Stimulated activated CD4-positive, alpha-beta T cell treated with anti-CD3 and anti-CD28 coated beads, Interleukin-4, amount 100 ng/mL, for 1 hour (primary cell): Measurements from ENCODE around the gene KRTAP5-2.
A peak's percentile ranks its signal among the peaks of the same experiment; 100 is the strongest.
"Not testable (repeated sequence)": the region's sequence is repeated elsewhere in the genome, so short reads cannot be mapped to it uniquely, and the experiment has no call there.

ENCODE experiments used
- DNase-seq: peaks from one replicate; pipeline ENCODE4 v3.0.0-alpha.2; 2020

The KRTAP5-2 gene

DNA sequence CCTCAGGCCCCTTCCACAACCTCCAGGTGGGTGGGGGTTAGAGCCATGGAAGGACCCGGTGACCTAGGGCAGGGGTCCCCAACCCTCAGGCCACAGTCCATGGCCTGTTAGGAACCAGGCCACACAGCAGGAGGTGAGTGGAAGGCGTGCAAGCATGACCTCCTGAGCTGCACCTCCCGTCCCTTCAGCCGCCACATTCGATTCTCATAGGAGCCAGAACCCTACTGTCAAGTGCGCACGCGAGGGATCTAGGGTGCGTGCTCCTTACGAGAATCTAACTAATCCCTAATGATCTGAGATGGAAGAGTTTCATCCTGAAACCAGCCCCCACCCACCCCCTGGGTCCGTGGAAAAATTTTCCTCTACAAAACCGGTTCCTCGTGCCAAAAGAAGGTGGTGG, 27.4 kb upstream of the KRTAP5-2 start:
- DNase-seq = no peak

DNA sequence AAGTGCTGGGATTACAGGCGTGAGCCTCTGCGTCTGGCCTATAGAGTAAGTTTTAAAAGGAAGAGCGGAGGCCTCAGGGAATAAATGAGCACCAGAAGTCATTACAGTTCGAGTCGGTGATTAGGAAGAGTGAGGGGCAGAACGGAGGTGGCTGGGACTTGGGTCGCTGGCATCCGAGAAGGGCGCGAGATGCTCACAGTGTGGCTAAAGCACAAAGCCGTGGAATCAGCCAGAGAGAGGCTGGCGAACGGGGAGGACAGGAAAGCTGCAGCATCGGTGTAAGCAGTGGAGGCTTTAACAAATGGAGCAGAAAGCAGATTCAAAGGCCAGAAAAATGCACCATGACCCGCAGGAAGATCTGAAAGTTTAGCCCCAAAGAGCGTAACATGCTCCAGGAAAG, 26.5 kb upstream of the KRTAP5-2 start:
- no peak for DNase-seq

DNA sequence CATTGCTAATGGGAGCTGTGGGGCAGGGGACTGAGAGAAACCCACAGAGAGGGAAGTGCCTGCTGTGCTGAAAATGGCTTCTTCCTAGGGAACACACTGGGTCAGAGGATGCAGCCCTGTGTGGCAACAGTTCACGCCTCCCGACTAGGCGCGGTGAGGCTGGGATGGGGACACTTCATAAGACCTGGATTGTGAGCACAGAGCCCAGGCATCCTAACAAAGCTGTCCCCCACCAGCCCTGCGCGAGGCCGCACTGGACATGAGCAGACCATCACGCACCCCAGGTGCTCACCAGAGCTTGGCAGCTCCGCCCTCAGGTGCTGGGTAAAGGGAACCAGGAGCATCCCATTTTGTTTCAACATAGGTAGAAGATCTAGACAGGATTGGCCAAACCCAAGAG, 25.6 kb upstream of the KRTAP5-2 start:
- no peak for DNase-seq

DNA sequence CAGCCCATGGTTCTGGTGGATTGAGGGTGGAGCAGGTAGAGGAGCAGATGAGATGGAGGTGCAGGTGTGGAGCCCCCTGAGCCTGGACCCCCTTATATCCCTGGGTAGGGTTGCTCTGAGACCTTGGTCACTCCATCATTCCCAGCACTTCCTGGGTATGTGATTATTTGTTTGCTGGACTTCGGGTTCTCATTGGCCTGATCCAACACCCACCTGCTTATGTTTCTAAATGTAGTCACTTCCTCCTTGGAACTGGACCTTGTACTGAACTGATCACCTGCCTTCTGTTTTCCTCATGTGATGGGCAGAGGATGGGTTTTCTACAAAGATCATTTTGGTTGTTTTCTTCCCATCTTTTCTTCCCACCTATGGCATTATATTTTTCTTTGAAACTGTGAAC, 24.0 kb upstream of the KRTAP5-2 start, which contains the start of gene KRTAP5-4:
TSS of gene KRTAP5-4 (minus strand) at position 53 of the 400 bp plus-strand sequence. CDS start at position 8, 45 bp downstream.
- DNase-seq = no peak

DNA sequence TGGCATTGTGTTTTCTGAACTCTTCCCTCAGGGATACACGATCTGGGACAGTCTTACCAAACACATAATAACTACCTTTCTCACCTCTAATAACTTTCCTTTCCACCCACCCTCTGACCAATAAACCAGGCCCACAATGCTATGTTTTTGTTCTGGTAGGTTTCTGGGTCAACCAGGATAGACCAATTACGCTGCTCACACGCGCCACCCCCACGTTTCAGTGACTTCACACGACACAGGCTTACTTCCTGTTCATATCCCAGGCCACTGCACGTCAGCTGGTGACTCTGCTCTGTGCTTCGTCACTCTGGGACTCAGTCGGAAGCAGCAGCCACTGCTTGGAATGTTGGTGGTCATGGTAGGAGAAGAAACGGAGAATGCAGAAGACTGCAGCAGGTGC, 21.4 kb upstream of the KRTAP5-2 start:
- DNase-seq = no peak

DNA sequence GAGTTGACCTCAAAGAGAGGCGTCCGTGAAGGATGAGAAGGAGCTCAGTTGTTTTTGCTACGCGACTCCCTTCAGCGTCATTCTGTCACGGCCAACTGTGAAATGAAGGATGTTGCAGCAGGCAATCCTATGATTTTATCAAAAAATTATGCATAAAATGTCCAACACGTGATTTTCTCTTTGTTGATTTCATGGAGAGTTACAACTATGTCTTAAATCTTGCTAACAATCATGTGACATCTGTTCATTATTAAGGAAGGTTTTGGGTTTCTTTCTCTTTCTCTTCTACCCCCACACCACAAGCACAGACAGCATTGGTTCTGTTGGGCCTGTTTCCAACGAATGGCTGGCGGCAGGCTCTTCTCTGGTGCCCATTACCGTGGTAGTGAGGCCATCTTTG, 20.1 kb upstream of the KRTAP5-2 start:
- no peak for DNase-seq

DNA sequence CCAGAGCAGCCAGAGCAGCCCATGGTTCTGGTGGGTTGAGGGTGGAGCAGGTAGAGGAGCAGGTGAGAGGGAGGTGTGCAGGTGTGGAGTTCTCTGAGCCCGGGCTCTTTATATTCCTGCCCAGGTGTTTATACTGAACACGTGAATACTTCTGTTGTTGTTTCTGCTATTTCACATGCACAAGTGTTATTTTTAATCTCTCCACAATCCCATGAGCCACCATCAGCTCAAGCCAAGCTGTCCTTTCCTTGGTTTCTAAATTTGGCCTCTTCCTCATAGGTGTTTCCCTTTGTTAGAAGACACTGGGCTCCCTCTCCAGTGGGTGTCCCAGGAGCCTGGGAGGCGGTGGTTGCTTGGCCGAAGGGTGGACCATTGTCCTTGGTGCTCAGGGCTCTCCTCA, 10.3 kb upstream of the KRTAP5-2 start, which contains the start of gene KRTAP5-3:
TSS of gene KRTAP5-3 (minus strand) at position 101 of the 400 bp plus-strand sequence. CDS start at position 23, 78 bp downstream.
- DNase-seq = no peak

DNA sequence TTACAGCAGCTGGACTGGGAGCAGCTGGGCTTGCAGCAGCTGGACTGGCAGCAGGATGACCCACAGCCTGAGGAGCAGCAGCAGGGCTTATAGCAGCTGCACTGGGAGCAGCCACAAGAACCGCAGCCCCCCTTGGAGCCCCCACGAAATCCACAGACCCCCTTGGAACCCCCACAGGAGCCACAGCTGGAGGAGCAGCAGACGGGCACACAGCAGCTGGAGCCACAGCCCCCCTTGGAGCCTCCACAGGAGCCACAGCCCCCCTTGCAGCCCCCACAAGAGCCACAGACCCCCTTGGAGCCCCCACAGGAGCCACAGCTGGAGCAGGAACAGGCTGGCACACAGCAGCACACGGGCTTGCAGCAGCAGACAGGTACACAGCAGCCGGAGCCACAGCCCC, 9.8 kb upstream of the KRTAP5-2 start:
- DNase-seq = not testable (repeated sequence)

DNA sequence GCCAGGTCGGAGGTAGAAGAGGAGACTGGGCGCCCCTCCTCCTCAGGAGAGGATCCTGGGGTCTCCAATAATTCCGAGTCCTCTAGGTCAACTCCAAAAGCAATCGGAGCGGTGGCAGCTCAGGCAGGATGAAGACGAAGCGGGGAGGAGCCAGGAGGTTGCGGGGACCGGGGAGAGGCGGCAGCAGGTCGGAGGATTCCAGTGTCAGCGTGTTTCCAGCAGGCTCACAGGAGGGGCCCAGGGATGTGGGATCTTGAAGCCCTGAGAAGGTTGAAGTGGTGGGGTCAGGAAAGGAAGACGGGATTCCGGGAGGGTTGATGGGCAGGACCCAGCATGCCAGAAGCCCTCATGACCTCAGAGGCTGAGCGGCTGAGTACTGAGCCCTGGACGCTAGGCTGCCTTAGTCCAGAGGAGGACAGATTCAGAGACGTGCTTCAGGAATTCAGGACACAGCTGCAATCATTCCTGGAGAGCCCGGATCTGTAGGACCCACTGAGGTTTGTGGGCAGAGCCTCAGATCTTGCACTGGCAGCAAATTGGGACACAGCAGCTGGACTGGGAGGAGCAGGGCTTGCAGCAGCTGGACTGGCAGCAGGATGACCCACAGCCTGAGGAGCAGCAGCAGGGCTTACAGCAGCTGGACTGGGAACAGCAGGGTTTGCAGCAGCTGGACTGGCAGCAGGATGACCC, 9.2 kb upstream of the KRTAP5-2 start:
- not testable (repeated sequence) for DNase-seq

DNA sequence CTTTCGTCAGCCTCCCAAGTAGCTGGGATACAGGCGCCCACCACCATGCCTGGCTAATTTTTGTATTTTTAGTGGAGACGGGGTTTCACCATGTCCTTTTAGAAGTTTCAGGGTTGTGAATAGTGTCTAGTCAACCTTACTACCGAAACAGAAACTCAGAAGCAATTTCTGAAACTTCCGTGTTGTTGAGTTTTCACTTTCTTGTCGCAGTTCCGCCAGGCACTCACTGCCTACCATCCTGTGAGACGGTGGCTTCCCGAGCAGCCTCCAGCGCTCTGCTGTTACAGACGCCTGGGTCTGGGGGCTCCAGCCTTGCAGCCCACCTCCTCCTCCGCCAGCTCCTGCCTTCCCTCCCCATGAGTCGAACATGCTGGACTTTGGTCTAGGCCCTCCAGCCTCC, 7.8 kb upstream of the KRTAP5-2 start:
- DNase-seq = peak; percentile 15

DNA sequence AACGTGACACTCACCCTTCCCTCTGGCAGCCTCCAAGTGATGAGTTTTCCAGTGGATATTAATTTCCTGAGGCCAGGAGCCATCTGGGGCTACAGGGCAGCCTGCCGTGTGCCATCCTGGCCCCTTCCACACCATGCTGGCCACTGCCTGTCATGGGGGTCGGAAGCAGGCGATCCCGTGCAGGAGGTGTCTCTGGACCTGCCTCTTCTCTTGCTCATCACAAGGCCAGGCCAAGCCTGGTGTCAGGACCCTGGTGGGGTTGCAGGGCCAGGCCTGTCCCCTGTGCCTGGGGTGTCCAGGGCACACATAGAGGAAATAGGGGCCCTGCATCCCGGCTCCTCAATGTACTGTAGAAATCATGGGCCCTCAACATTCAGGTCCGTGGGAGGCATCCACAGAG, 6.6 kb upstream of the KRTAP5-2 start:
- DNase-seq = no peak

DNA sequence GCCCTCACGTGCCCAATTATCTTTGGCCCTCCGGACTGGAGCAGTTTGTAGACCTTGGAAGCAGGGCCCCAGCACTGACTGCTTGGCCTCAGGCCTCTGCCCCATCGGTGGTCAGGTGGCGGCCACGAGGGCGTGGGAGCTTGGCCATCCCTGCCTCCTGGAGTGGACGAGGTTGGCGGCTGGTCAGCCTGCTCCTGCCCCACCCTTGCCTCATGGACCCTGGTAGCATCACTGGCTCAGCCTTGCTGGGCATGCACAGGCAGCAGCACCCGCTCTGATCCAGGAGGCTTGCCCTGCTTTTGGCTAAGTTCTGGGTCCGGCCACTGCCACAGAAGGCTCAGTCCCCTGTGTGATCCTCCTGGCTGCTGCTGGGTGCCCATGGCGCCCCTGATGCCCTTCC, 6.1 kb upstream of the KRTAP5-2 start:
- no peak for DNase-seq

DNA sequence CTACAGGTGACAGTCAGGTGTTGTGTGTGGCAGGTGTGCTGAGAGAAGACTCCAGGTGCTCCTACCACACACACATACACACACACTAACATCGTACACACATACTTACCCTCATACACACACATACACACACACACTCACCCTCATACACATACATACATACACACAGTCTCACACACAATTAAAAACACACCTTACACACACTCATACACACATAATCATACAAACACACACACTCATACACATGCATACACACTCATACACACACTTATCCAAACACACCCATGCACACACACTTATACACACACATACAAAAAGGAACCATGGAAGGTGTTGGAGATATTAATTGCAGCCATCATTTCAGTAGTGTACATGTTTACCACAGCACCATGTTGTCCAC, 5.5 kb upstream of the KRTAP5-2 start:
- DNase-seq = no peak

DNA sequence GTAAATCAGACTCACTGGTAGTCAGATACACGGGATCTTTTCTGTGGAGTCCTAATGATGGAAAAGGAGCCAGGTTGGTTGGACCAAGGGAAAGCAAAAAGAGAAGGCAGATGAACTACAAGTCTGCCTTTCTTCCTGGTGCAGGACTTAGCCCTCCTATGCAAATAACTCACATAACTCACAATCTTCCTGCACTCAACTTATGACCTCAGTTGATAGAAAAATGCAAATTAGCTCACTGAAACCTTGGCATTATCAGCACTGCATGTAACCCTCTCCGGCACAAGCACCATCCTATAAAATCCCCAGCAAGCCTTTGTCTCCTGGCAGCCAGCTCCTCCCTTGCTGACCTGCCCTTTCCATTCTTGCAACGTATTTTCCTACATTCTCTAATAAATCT, 3.6 kb upstream of the KRTAP5-2 start:
- DNase-seq = not testable (repeated sequence)

DNA sequence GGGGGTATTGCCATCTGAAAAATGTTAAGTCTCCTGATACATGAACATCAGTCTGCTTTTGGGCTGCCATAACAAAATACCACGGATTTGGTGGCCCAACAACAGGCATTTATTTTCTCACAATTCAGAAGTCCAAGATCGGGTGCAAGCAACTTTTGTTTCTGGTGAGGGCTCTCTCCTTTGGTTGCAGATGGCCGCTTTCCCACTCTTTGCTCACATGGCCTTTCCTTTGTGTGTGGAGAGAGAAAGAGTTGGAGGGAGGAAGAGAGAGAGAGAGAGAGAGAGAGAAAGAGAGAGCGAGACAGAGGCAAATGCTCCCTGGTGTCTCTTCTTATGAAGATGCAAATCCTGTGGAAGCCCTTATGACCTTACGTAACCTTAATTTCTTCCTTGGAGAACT, 2.5 kb upstream of the KRTAP5-2 start:
- no peak for DNase-seq

DNA sequence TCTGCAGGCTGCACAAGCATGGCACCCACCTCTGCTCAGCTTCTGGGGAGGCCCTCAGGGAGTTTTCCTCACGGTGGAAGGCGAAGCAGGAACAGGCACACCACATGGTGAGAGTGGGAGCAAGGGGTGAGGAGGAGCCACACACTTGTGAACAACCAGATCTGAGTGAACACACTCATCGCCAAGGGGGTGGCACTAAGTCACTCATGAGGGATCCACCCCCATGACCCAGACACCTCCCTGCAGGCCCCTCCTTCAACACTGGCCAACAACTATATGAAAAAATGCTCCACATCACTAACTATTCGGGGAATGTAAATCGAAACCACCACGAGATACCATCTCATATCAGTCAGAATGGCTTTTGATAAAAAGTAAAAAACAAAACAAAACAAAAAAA, 722 bp upstream of the KRTAP5-2 start:
- no peak for DNase-seq

DNA sequence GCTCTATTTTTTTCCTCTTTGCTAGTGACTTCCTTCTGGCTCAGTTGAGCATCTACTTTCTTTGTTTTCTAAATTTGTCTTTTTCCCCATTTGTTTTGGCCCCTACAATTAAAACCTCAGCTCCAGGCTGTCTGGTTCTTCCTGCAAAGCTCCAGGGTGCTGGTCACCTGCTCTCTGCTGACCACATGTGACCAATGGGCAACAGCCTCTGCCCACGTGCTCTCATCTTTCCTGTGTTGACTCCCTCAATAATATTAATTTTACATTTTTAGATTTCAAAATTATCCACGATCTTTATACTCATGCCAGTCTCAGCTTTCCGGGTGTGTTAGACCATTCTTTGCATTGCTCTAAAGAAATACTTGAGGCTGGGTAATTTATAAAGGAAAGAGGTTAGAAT, 312 bp upstream of the KRTAP5-2 start:
- DNase-seq = not testable (repeated sequence)

DNA sequence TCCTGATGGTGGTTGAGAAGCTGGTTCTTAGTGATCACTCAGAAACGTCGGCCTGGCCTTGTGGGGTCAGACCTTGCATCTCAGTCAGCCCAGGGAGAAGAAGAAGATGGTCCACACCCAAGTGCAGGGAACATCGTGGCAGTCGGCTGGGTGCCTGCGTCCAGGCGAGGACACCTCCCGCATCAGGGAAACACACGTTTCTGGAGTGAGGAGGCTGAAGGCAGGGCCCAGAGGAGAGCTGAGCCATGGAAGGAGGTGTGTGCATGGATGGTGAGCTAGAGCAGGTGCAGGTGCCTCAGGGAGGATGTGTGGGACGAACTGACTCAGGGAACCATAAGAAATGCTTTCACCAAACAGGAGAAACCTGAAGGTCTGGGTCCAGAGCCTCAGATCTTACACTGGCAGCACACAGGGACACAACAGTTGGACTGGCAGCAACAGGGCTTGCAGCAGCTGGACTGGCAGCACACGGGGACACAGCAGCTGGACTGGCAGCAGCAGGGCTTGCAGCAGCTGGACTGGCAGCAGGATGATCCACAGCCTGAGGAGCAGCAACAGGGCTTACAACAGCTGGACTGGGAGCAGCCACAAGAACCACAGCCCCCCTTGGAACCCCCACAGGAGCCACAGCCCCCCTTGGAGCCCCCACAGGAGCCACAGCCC, 632 bp downstream of the KRTAP5-2 start:
- DNase-seq = no peak

DNA sequence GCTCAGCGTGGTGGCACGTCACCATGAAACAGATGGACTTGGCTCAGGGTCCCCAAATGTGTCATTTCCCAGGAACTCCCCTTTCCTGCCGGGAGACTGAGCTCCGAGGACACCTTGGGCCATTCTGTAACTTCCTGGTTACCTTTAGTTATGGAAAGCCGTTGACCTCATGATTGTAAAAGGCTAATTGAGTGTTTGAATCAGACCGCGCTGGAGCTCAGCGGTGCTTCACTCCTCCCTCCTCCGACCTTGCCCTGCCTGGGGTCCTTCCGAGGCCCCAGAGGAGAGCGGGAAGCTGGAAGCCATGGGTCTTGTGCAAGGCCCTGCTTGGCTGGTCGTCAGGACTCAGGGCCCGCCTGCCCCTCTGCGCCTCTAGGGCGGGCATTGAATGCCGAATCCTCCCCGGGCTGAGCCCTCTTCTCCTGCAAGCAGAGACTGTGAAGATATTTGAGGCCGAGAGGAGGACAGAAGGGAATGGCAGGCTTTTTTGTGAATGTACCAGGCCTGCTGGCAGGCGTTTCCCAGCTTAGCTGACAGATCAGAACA, 1.4 kb downstream of the KRTAP5-2 start:
- DNase-seq = not testable (repeated sequence)

DNA sequence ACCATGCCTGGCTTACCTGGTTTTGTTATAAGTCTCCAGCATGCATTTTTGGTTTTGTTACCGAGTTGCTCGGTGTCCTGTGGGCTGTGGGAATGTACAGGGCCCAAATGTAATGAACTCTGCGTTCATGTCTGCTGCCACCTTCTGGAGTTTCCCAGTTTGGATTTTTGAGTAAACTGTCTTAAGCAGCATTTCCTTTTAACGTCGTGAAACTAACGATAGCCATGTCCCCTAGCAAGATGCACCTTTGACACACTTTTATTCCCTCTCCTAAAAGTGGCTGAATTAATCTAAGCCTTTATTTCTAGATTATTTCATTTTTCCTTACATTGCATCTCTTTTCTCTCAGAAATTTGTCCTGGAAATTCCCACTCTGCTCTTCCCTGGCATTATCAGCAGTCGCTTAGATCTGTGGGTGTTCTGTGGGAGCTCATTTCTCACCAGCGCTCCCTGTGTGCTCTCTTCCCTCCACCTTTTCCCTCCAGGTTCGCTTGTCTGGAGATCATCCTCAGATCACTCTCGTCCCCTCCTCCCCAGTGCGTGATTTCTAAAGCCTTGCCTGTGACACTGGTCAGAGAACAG, 2.0 kb downstream of the KRTAP5-2 start:
- DNase-seq = not testable (repeated sequence)

DNA sequence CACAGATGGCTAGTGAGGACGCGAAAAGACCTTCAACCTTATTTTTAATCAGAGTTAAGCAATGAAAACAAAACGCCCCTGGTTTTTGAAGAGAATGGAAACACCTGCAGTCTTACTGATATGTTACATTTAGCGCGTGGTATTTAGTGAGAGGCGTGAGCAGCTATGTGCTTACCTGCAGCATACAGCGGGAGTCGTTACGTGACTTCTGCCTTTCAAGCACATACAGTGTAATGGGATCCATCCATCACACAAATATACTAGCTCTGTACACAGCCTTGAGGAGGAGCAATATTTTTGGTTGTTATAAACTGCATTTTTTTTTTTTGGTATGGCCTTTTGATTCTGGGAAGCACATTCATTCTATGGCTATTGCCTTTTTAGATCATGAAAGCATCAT, 5.5 kb downstream of the KRTAP5-2 start:
- DNase-seq = no peak

DNA sequence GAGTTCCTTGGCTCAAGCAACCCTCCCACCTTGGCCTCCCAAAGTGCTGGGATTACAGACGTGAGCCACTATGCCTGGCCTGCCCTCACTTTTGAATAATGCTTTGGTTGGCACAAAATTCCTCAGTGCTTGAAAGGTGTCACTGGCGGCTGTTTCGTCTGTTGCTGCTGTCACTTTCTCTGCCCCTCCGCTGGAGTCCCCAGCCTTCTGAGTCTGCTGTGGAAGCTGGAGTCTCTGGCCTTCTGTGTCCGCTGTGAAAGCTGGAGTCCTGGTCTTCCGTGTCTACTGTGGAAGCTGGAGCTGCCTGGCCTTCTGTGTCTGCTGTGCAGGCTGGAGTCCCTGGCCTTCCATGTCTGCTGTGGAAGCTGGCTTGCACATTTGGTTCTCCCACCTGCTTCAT, 8.1 kb downstream of the KRTAP5-2 start:
- DNase-seq = no peak

DNA sequence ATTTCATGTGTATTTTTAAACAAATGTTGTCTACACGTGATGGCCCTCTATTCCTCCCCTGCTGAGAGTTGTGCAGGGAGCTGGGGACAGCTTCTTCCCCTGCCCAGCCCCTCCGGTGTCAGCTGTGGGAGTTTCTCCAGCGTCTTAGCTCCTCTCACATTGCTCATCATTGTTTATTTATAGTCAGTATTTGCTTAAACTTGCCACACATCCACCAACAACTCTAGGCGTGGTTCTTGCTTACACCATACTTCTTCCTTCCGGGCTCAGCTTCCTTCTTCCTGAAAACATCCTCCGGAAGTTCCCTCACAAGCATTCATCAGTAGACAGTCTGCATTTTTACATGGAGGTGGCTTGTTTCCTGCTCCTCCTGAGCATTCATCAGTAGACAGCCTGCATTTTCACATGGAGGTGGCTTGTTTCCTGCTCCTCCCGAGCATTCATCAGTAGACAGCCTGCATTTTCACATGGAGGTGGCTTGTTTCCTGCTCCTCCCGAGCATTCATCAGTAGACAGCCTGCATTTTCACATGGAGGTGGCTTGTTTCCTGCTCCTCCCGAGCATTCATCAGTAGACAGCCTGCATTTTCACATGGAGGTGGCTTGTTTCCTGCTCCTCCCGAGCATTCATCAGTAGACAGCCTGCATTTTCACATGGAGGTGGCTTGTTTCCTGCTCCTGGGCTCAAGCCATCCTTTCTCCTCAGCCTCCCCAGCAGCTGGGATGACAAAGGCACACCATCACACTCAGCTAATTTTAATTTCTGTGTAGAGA, 8.7 kb downstream of the KRTAP5-2 start:
- not testable (repeated sequence) for DNase-seq
